Measurements from ENCODE around the gene BRMS1L. TPM values are rescaled to one million over a fixed set of nuclear protein-coding genes. Genes with fewer than 3 reads are reported as not detected.

The BRMS1L gene
- total and polyA plus RNA-seq, 10 donors, result 1.9 to 8.0 (median 5.8) TPM

- intact Hi-C loops (cut with DNase I; ENCODE audit: low total_unique reads), result no loop called here
- TF ChIP-seq POLR2AphosphoS5 (IDR thresholded peaks at IDR 0.05) (no peak), CTCF (IDR thresholded peaks at IDR 0.05 in 8 of 11, conservative IDR thresholded peaks at IDR 0.05 in 3 of 11) (no peak), POLR2A (IDR thresholded peaks at IDR 0.05) (no peak)
- Histone ChIP-seq H3K27ac (no peak overlapping the region), H3K9me3 (no peaks in the 10 kb centered on the region), H3K36me3 (peaks cover 0 to 64% (median 26%) of the 10 kb centered on the region in 6 donors), H3K4me3 (no peak overlapping the region), H3K4me1 (peaks cover 0 to under 1% (median 0%) of the 10 kb centered on the region in 6 donors), H3K27me3 (replicated peaks in 1 of 7) (no peaks in the 10 kb centered on the region)
- WGBS, 5 donors, result 68 to 72% (median 70%) methylated on average over 3 of the region's 3 CpGs
- no peak for DNase-seq
These were observed 35.2 kb downstream of the BRMS1L start for GRCh38 chr14:35861204-35861868.

GRCh38 chr14:35865611-35866324 is 39.6 kb downstream of the BRMS1L start:
- H3K9me3 ChIP-seq, result no peaks in the 10 kb centered on the region
- H3K4me1 ChIP-seq, result no peaks in the 10 kb centered on the region
- peaks cover 0 to 56% (median 28%) of the 10 kb centered on the region in 6 donors for H3K36me3 ChIP-seq
- no peak overlapping the region for H3K27ac ChIP-seq
- TF ChIP-seq CTCF (IDR thresholded peaks at IDR 0.05 in 8 of 11, conservative IDR thresholded peaks at IDR 0.05 in 3 of 11) (no peak), POLR2A (IDR thresholded peaks at IDR 0.05) (no peak), POLR2AphosphoS5 (IDR thresholded peaks at IDR 0.05) (no peak)
- intact Hi-C loops (cut with DNase I; ENCODE audit: low total_unique reads), result no loop called here
- 81 to 95% (median 90%) methylated on average over 6 of the region's 6 CpGs for WGBS, 5 donors
- no peaks in the 10 kb centered on the region for H3K27me3 ChIP-seq (replicated peaks in 1 of 7)
- no peak overlapping the region for H3K4me3 ChIP-seq
- no peak for DNase-seq

- Histone ChIP-seq H3K4me3 (no peak overlapping the region), H3K9me3 (no peaks in the 10 kb centered on the region), H3K4me1 (no peaks in the 10 kb centered on the region), H3K27me3 (replicated peaks in 1 of 7) (no peaks in the 10 kb centered on the region), H3K36me3 (peaks cover 0 to 56% (median 28%) of the 10 kb centered on the region in 6 donors), H3K27ac (no peak overlapping the region)
- intact Hi-C loops (cut with DNase I; ENCODE audit: low total_unique reads), result no loop called here
- 73 to 88% (median 78%) methylated on average over 2 of the region's 2 CpGs for WGBS, 5 donors
- TF ChIP-seq CTCF (IDR thresholded peaks at IDR 0.05 in 8 of 11, conservative IDR thresholded peaks at IDR 0.05 in 3 of 11) (no peak), POLR2AphosphoS5 (IDR thresholded peaks at IDR 0.05) (no peak), POLR2A (IDR thresholded peaks at IDR 0.05) (no peak)
- DNase-seq, result no peak
These were observed 40.6 kb downstream of the BRMS1L start for GRCh38 chr14:35866595-35867279.

DNA sequence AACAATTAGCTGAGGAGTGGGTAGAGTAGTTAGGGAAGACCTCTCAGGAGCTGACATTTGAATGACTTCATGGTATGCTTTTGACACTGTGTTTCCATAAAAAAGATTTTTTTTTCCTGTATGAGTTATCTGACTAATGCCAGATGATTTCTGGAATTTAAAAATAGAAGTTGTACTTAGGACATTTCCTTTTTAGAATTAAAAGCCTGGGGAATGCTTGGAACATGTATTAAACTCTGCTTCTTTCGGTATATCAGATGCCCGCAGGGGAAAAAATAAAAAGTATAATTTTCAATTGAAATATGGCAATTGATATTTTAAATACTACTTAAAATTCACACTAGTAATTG is 41.1 kb downstream of the BRMS1L start:
- no peak for TF ChIP-seq CTCF (IDR thresholded peaks at IDR 0.05 in 8 of 11, conservative IDR thresholded peaks at IDR 0.05 in 3 of 11)
- TF ChIP-seq POLR2A (IDR thresholded peaks at IDR 0.05), result no peak
- TF ChIP-seq POLR2AphosphoS5 (IDR thresholded peaks at IDR 0.05), result no peak
- 68 to 82% (median 77%) methylated on average over 2 of the region's 2 CpGs for WGBS, 5 donors
- intact Hi-C loops (cut with DNase I; ENCODE audit: low total_unique reads), result no loop called here
- H3K9me3 ChIP-seq, result no peaks in the 10 kb centered on the region
- no peak overlapping the region for H3K4me3 ChIP-seq
- H3K36me3 ChIP-seq, result peaks cover 0 to 56% (median 28%) of the 10 kb centered on the region in 6 donors
- no peak for DNase-seq
- H3K27me3 ChIP-seq (replicated peaks in 1 of 7), result no peaks in the 10 kb centered on the region
- no peaks in the 10 kb centered on the region for H3K4me1 ChIP-seq
- H3K27ac ChIP-seq, result no peak overlapping the region
